Upper lobe of left lung (tissue), 4 donors: ENCODE data around the gene REV3L.

Experiments
- CTCF ChIP-seq, 6 experiments: fragments of 450-650 bp in 4 of 6; fragments of 200-600 bp in 2 of 6; sonication (generic) in 2 of 6; IDR thresholded peaks; one replicate each; pipeline ENCODE4 v1.5.1; 2016 to 2019; ENCODE audit warnings: antibody characterized with exemption in 6 of 6
- EP300 ChIP-seq, 4 donors: sonication (generic); formaldehyde crosslinking; IDR thresholded peaks; one replicate each; pipeline ENCODE4 v1.5.1; 2017; ENCODE audit warnings: antibody characterized with exemption in 4 of 4, control low read depth in 2 of 4
- POLR2A ChIP-seq, 4 donors: fragments of 450-650 bp; IDR thresholded peaks; one replicate each; pipeline ENCODE4 v1.5.1; 2016 to 2017; ENCODE audit warnings: antibody characterized with exemption in 4 of 4, mild to moderate bottlenecking in 2 of 4
- POLR2AphosphoS5 ChIP-seq, 2 donors: sonication (generic); formaldehyde crosslinking; IDR thresholded peaks; one replicate each; pipeline ENCODE4 v1.5.1; 2017; ENCODE audit warnings: antibody characterized with exemption in 2 of 2

GRCh38 chr6:111478064-111478476 lies 4.9 kb downstream of the REV3L start:
- TF ChIP-seq CTCF (IDR thresholded peaks at IDR 0.05) (no peak), POLR2A (IDR thresholded peaks at IDR 0.05) (no peak), EP300 (IDR thresholded peaks at IDR 0.05) (no peak), POLR2AphosphoS5 (IDR thresholded peaks at IDR 0.05) (no peak)
